Measurements from ENCODE around the gene WIPF1. TPM values are rescaled to one million over a fixed set of nuclear protein-coding genes. Genes with fewer than 3 reads are reported as not detected.

Gene WIPF1
- total RNA-seq, 1 donor from 2014 or later: 19.3 TPM

- H3K4me1 ChIP-seq (ENCODE audit: insufficient read depth, low read length): peaks cover 22% of the 10 kb centered on the region
- H3K36me3 ChIP-seq (ENCODE audit: insufficient read depth, low read length): no peaks in the 10 kb centered on the region
- H3K9ac ChIP-seq (ENCODE audit: low read length): no peak overlapping the region
- H3K36me3 Mint-ChIP-seq (ENCODE audit: low read depth, unreplicated experiment): no peaks in the 10 kb centered on the region
- no peak overlapping the region for H3K4me2 ChIP-seq (ENCODE audit: low read length)
- H3K4me3 Mint-ChIP-seq (ENCODE audit: unreplicated experiment): no peak overlapping the region
- H3K27me3 Mint-ChIP-seq (ENCODE audit: low read depth, unreplicated experiment): no peaks in the 10 kb centered on the region
- no peak overlapping the region for H3K27ac ChIP-seq (ENCODE audit: low read depth, low read length)
- no peak for FAIRE-seq
- DNase-seq (ENCODE audit: low read depth): no peak
- H3K27me3 ChIP-seq (ENCODE audit: insufficient read depth, low read length): no peaks in the 10 kb centered on the region
- H3K79me2 ChIP-seq (ENCODE audit: insufficient read depth, low read length): no peaks in the 10 kb centered on the region
- H3K9me3 Mint-ChIP-seq (ENCODE audit: unreplicated experiment): no peaks in the 10 kb centered on the region
- H3K4me1 Mint-ChIP-seq (ENCODE audit: low read depth, unreplicated experiment): peaks cover 20% of the 10 kb centered on the region
- H3K9me3 ChIP-seq (ENCODE audit: insufficient read depth, low read depth, low read length): no peaks in the 10 kb centered on the region
- no peak overlapping the region for H3K4me3 ChIP-seq (ENCODE audit: insufficient read depth, low read depth, low read length)
- H3K27ac Mint-ChIP-seq (ENCODE audit: unreplicated experiment): no peak overlapping the region
- no peak overlapping the region for H2AFZ ChIP-seq (ENCODE audit: low read depth, low read length)
- TF ChIP-seq EZH2 (IDR thresholded peaks at IDR 0.05; ENCODE audit: insufficient read depth, low read length) (no peak), CTCF (IDR thresholded peaks at IDR 0.05; ENCODE audit: insufficient read depth, low read depth, low read length) (no peak)
- H4K20me1 ChIP-seq (ENCODE audit: insufficient read depth, low read length): no peaks in the 10 kb centered on the region
These were observed 10.0 kb upstream of the WIPF1 start for GRCh38 chr2:174607584-174607983.

- Histone ChIP-seq H3K4me3 (ENCODE audit: insufficient read depth, low read depth, low read length) (no peak overlapping the region), H3K27ac (ENCODE audit: low read depth, low read length) (peak overlapping the region; percentile 10), H3K79me2 (ENCODE audit: insufficient read depth, low read length) (no peaks in the 10 kb centered on the region), H2AFZ (ENCODE audit: low read depth, low read length) (no peak overlapping the region), H3K36me3 (ENCODE audit: insufficient read depth, low read length) (no peaks in the 10 kb centered on the region), H3K4me1 (ENCODE audit: insufficient read depth, low read length) (peaks cover 22% of the 10 kb centered on the region), H4K20me1 (ENCODE audit: insufficient read depth, low read length) (no peaks in the 10 kb centered on the region), H3K4me2 (ENCODE audit: low read length) (no peak overlapping the region), H3K27me3 (ENCODE audit: insufficient read depth, low read length) (no peaks in the 10 kb centered on the region), H3K9me3 (ENCODE audit: insufficient read depth, low read depth, low read length) (no peaks in the 10 kb centered on the region), H3K9ac (ENCODE audit: low read length) (no peak overlapping the region)
- Mint-ChIP-seq H3K4me3 (ENCODE audit: unreplicated experiment) (no peak overlapping the region), H3K4me1 (ENCODE audit: low read depth, unreplicated experiment) (peaks cover 20% of the 10 kb centered on the region), H3K27ac (ENCODE audit: unreplicated experiment) (no peak overlapping the region), H3K27me3 (ENCODE audit: low read depth, unreplicated experiment) (no peaks in the 10 kb centered on the region), H3K36me3 (ENCODE audit: low read depth, unreplicated experiment) (no peaks in the 10 kb centered on the region), H3K9me3 (ENCODE audit: unreplicated experiment) (no peaks in the 10 kb centered on the region)
- DNase-seq (ENCODE audit: low read depth) (peak; percentile 79), FAIRE-seq (peak; percentile 63)
- TF ChIP-seq EZH2 (IDR thresholded peaks at IDR 0.05; ENCODE audit: insufficient read depth, low read length) (no peak), CTCF (IDR thresholded peaks at IDR 0.05; ENCODE audit: insufficient read depth, low read depth, low read length) (no peak)
These were observed 8.7 kb upstream of the WIPF1 start for GRCh38 chr2:174606336-174606735.

- Histone ChIP-seq H3K9me3 (ENCODE audit: insufficient read depth, low read depth, low read length) (no peaks in the 10 kb centered on the region), H4K20me1 (ENCODE audit: insufficient read depth, low read length) (no peaks in the 10 kb centered on the region), H3K36me3 (ENCODE audit: insufficient read depth, low read length) (no peaks in the 10 kb centered on the region), H3K4me2 (ENCODE audit: low read length) (no peak overlapping the region), H3K27ac (ENCODE audit: low read depth, low read length) (peak overlapping the region; percentile 10), H3K4me1 (ENCODE audit: insufficient read depth, low read length) (peaks cover 20% of the 10 kb centered on the region), H3K4me3 (ENCODE audit: insufficient read depth, low read depth, low read length) (no peak overlapping the region), H2AFZ (ENCODE audit: low read depth, low read length) (no peak overlapping the region), H3K79me2 (ENCODE audit: insufficient read depth, low read length) (no peaks in the 10 kb centered on the region), H3K9ac (ENCODE audit: low read length) (no peak overlapping the region), H3K27me3 (ENCODE audit: insufficient read depth, low read length) (no peaks in the 10 kb centered on the region)
- peak; percentile 54 for TF ChIP-seq CTCF (IDR thresholded peaks at IDR 0.05; ENCODE audit: insufficient read depth, low read depth, low read length)
- TF ChIP-seq EZH2 (IDR thresholded peaks at IDR 0.05; ENCODE audit: insufficient read depth, low read length): no peak
- H3K9me3 Mint-ChIP-seq (ENCODE audit: unreplicated experiment): no peaks in the 10 kb centered on the region
- no peaks in the 10 kb centered on the region for H3K36me3 Mint-ChIP-seq (ENCODE audit: low read depth, unreplicated experiment)
- FAIRE-seq (no peak), DNase-seq (ENCODE audit: low read depth) (peak; percentile 38)
- H3K4me3 Mint-ChIP-seq (ENCODE audit: unreplicated experiment): no peak overlapping the region
- H3K4me1 Mint-ChIP-seq (ENCODE audit: low read depth, unreplicated experiment): peaks cover 16% of the 10 kb centered on the region
- H3K27me3 Mint-ChIP-seq (ENCODE audit: low read depth, unreplicated experiment): no peaks in the 10 kb centered on the region
- no peak overlapping the region for H3K27ac Mint-ChIP-seq (ENCODE audit: unreplicated experiment)
These were observed 8.1 kb upstream of the WIPF1 start for GRCh38 chr2:174605687-174606086.

All from astrocyte (in vitro differentiated cells and primary cell).